RWPE2 (cell line): ENCODE measurements around the gene HS3ST4.

Experiments
- ATAC-seq: fragments of 200-7000 bp; cut with Tn5 transposase; 3 replicates; pipeline ENCODE4 v1.9.1; 2021; ENCODE audit warnings: low read depth
- DNase-seq: peaks from one replicate; pipeline ENCODE4 v3.0.0-alpha.2; 2020; ENCODE audit warnings: low spot score
- H3K27ac ChIP-seq: fragments of 450-650 bp; 2 replicates; pipeline ENCODE4 v1.5.1; 2017; ENCODE audit warnings: mild to moderate bottlenecking; ENCODE audit not compliant: poor library complexity, severe bottlenecking
- H3K27me3 ChIP-seq: fragments of 250-450 bp; sonication (Bioruptor Pico); 2 replicates; pipeline ENCODE4 v1.5.1; 2021; ENCODE audit warnings: mild to moderate bottlenecking, moderate library complexity; ENCODE audit not compliant: insufficient read depth, poor library complexity, severe bottlenecking
- H3K36me3 ChIP-seq: fragments of 250-450 bp; sonication (Bioruptor Pico); 2 replicates; pipeline ENCODE4 v1.5.1; 2020; ENCODE audit warnings: low read depth, mild to moderate bottlenecking, moderate library complexity
- H3K4me1 ChIP-seq: fragments of 250-450 bp; sonication (Bioruptor Pico); 2 replicates; pipeline ENCODE4 v1.5.1; 2021; ENCODE audit warnings: mild to moderate bottlenecking, moderate library complexity; ENCODE audit not compliant: insufficient read depth, poor library complexity, severe bottlenecking
- H3K4me3 ChIP-seq: fragments of 250-450 bp; sonication (Bioruptor Pico); 2 replicates; pipeline ENCODE4 v1.5.1; 2021; ENCODE audit warnings: mild to moderate bottlenecking, moderate library complexity; ENCODE audit not compliant: severe bottlenecking
- H3K9me3 ChIP-seq: fragments of 250-450 bp; sonication (Bioruptor Pico); 2 replicates; pipeline ENCODE4 v1.5.1; 2021; ENCODE audit warnings: mild to moderate bottlenecking, moderate library complexity; ENCODE audit not compliant: severe bottlenecking
- CTCF ChIP-seq: fragments of 450-650 bp; IDR thresholded peaks from one replicate; pipeline ENCODE4 v1.5.1; 2017; ENCODE audit warnings: mild to moderate bottlenecking, moderate library complexity; ENCODE audit not compliant: poor library complexity, severe bottlenecking

The HS3ST4 gene

GRCh38 chr16:26050472-26050871, 358.7 kb downstream of the HS3ST4 start:
- Histone ChIP-seq H3K27me3 (no peaks in the 10 kb centered on the region), H3K36me3 (no peaks in the 10 kb centered on the region), H3K4me3 (no peak overlapping the region), H3K4me1 (no peaks in the 10 kb centered on the region), H3K27ac (no peak overlapping the region), H3K9me3 (no peaks in the 10 kb centered on the region)
- ATAC-seq (no peak), DNase-seq (no peak)
- TF ChIP-seq CTCF, result no peak

- H3K4me1 ChIP-seq, result no peaks in the 10 kb centered on the region
- no peaks in the 10 kb centered on the region for H3K36me3 ChIP-seq
- no peak overlapping the region for H3K4me3 ChIP-seq
- no peaks in the 10 kb centered on the region for H3K27me3 ChIP-seq
- no peak overlapping the region for H3K27ac ChIP-seq
- ATAC-seq, result no peak
- no peak for DNase-seq
- TF ChIP-seq CTCF, result no peak
- H3K9me3 ChIP-seq, result no peaks in the 10 kb centered on the region
These were observed 359.3 kb downstream of the HS3ST4 start for GRCh38 chr16:26051063-26051462.

GRCh38 chr16:26053889-26054288, 362.1 kb downstream of the HS3ST4 start:
- DNase-seq, result no peak
- Histone ChIP-seq H3K9me3 (no peaks in the 10 kb centered on the region), H3K36me3 (no peaks in the 10 kb centered on the region), H3K27ac (no peak overlapping the region), H3K4me3 (no peak overlapping the region), H3K4me1 (no peaks in the 10 kb centered on the region), H3K27me3 (no peaks in the 10 kb centered on the region)
- ATAC-seq, result no peak
- no peak for TF ChIP-seq CTCF

- no peak for TF ChIP-seq CTCF
- ATAC-seq (no peak), DNase-seq (no peak)
- Histone ChIP-seq H3K9me3 (no peaks in the 10 kb centered on the region), H3K36me3 (no peaks in the 10 kb centered on the region), H3K27ac (no peak overlapping the region), H3K4me3 (no peak overlapping the region), H3K4me1 (no peaks in the 10 kb centered on the region), H3K27me3 (no peaks in the 10 kb centered on the region)
These were observed 366.6 kb downstream of the HS3ST4 start for GRCh38 chr16:26058326-26058725.

- ATAC-seq, result no peak
- no peaks in the 10 kb centered on the region for H3K27me3 ChIP-seq
- H3K27ac ChIP-seq, result no peak overlapping the region
- no peaks in the 10 kb centered on the region for H3K36me3 ChIP-seq
- no peak for TF ChIP-seq CTCF
- H3K4me1 ChIP-seq, result no peaks in the 10 kb centered on the region
- H3K4me3 ChIP-seq, result no peak overlapping the region
- DNase-seq, result no peak
- peaks cover 2% of the 10 kb centered on the region for H3K9me3 ChIP-seq
These were observed 378.7 kb downstream of the HS3ST4 start for GRCh38 chr16:26070302-26071100.
